Activated T-helper 2 cell treated with anti-CD3 and anti-CD28 coated beads, Interferon-gamma antibody, Interleukin-2, Interleukin-4, amounts not matched to agents 10 μg/mL and 5 μg/mL and 100 μg/mL, durations not matched to agents 14 hours and 24 hours and 36 hours (primary cell): ENCODE results near the gene CYTH4. TPM values are rescaled to one million over a fixed set of nuclear protein-coding genes. Genes with fewer than 3 reads are reported as not detected.

ENCODE experiments used
- DNase-seq: peaks from one replicate; pipeline ENCODE4 v3.0.0; 2021; ENCODE audit warnings: low spot score
- H3K27ac Mint-ChIP-seq: one replicate; pipeline ENCODE4 v1.8.0; 2021; ENCODE audit warnings: mixed read lengths
- H3K27me3 Mint-ChIP-seq: one replicate; pipeline ENCODE4 v1.8.0; 2021; ENCODE audit warnings: low read depth, mixed read lengths
- H3K36me3 Mint-ChIP-seq: one replicate; pipeline ENCODE4 v1.8.0; 2021; ENCODE audit warnings: low read depth, mixed read lengths
- H3K4me1 Mint-ChIP-seq: one replicate; pipeline ENCODE4 v1.8.0; 2021; ENCODE audit warnings: low read depth, mixed read lengths
- H3K4me3 Mint-ChIP-seq: one replicate; pipeline ENCODE4 v1.8.0; 2021; ENCODE audit warnings: low read depth, mild to moderate bottlenecking, moderate library complexity, mixed read lengths
- H3K9me3 Mint-ChIP-seq: one replicate; pipeline ENCODE4 v1.8.0; 2021; ENCODE audit warnings: mixed read lengths
- intact Hi-C: fragments of 100-400 bp; cut with micrococcal nuclease; formaldehyde crosslinking; loops from one replicate; pipeline ENCODE4 v1.15.1; 2023
- total RNA-seq: library from RNA; stranded (reverse); gene quantifications from 2 replicates; pipeline ENCODE4 v1.2.3, GENCODE V29; 2022

CYTH4 gene
- total RNA-seq, 1 donor from 2014 or later = 49.8 TPM

DNA sequence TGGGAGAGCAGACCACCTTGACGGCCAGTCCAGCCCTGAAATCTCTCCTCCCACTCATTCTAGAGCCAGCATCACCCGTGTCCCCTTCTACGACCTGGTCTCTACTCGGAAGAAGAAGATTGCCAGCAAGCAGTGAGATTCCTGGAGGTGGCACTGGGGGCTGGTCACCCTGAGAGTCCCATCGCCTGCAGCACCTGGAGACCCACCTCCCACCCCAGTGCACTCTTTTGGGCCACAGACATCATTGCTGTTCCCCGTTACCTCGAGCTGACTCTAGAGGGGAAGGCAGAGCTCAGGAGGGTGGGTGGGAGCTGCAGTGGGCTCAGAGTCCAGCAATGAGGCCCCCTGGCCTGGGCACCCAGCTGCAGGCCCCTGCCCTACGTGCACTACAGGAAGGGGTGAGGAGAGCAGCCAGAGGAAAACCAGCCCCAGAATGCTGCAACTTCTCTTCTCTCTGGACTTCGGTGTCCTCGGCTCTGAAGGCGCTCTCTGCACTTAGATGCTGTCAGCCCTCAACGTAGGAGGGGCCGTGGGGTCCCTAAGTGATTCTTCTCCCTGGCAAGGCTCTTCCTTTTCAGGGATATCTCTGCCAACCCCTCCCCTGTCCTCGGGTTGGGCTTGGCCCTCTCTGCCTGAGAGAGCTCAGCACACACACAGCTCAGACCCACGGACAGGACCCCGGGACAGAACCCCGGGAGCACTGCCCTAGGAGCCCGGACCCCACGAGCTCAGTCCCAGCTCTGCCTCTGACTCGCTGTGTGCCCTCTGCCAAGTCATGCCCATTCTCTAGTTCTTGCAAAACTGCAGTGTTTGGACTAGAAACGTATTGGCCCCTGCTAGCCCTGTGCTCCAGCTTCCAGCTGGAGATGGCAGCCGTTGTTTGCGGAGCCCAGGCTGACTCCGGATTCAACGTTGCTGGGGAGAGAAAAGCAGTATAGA is 31.3 kb downstream of the CYTH4 start:
- intact Hi-C loops = no loop called here
- Mint-ChIP-seq H3K4me1 (peaks cover 54% of the 10 kb centered on the region), H3K4me3 (no peak overlapping the region), H3K27me3 (peaks cover 5% of the 10 kb centered on the region), H3K27ac (peak overlapping the region; percentile 65), H3K36me3 (peaks cover 54% of the 10 kb centered on the region), H3K9me3 (no peaks in the 10 kb centered on the region)
- DNase-seq = no peak

DNA sequence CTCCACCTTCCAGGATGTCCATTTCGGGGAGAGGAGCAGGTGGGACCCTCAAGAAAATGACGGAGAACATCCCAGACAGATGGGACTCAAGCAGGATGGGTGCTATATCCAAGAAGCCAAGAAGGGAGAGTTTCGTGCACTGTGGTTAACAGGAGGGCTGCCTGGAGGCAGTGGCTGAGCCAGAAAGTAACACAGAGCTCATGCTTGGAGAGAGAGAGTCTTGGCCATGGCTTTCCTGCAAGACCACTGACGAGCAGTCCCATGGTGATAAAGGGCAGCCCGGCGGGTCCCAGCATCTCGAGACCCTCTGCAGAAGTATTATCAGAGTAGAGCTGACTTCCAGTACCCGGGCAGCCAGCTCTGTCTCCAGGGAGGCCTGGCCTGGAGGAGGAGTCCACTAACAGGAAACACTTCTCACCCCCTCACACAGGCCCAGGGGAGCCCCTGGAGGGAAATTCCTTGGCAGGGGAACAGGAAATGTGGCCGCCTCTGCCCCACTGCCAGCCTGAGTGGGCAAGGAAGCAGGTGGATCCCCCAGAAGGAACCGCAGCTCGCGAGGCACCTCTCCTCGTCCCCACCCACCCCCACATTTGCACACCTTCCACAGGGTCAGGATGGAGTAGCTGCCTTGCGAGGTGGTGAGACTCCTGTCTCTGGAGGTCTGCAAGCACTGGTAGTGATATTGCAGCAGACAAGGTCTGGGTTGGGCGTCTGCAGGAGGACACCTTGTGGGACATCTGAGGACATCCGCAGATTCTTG is 32.2 kb downstream of the CYTH4 start:
- intact Hi-C loops = no loop called here
- no peaks in the 10 kb centered on the region for H3K9me3 Mint-ChIP-seq
- H3K27ac Mint-ChIP-seq = peak overlapping the region; percentile 82
- DNase-seq = peak; percentile 24
- peak overlapping the region; percentile 54 for H3K4me3 Mint-ChIP-seq
- peaks cover 48% of the 10 kb centered on the region for H3K36me3 Mint-ChIP-seq
- peaks cover 46% of the 10 kb centered on the region for H3K4me1 Mint-ChIP-seq
- H3K27me3 Mint-ChIP-seq = peaks cover 5% of the 10 kb centered on the region

DNA sequence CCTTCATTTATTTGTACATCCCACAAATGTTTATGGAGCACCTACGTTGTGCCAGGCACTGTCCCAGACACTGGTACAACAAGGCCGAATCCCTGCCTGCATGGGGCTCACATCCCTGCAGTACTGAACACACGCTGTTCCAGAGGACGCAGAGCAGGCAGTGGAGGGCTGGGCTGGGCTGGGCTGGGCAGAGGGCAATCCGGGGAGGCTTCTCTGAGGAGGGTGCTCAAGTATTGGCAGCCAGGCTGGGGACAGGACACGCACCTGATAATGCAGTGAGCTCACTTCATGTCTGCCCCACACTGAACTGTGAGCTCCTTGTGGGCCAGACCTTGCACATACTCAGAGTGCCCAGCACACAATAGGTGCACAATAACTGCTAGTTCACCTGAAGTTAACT is 34.1 kb downstream of the CYTH4 start:
- Mint-ChIP-seq H3K27ac (no peak overlapping the region), H3K4me3 (no peak overlapping the region), H3K27me3 (peaks cover 11% of the 10 kb centered on the region), H3K4me1 (peaks cover 30% of the 10 kb centered on the region), H3K9me3 (no peaks in the 10 kb centered on the region), H3K36me3 (peaks cover 29% of the 10 kb centered on the region)
- no peak for DNase-seq
- intact Hi-C loops = loop anchor here (2.0 kb wide), 1 partner anchor 112 kb away; no protein-coding TSS in a partner anchor

DNA sequence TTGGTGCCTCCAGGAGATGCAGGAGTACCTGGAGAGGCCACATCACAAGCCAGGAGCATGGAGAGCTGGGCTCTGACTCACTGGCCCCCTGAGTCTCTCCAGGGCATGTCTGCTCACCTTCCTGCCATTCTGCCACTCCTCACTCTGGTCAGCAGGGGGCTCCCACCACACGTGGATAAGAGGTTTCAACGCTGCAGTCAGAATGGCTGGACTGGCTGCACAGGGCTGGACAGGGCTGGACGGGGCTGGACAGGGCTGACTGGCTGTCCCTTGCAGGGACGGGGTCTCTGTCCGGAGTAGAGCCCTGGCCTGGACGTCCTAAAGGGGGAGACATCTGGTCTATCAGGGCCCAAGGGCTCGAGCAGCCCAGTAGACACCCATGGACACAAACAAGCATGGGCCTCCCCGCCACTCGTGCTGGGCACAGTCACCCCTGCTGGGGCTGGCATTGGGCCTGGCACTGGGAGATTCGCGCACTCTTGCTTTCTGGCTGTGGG is 34.6 kb downstream of the CYTH4 start:
- peak; percentile 63 for DNase-seq
- H3K9me3 Mint-ChIP-seq = no peaks in the 10 kb centered on the region
- H3K36me3 Mint-ChIP-seq = peaks cover 25% of the 10 kb centered on the region
- no peak overlapping the region for H3K4me3 Mint-ChIP-seq
- H3K4me1 Mint-ChIP-seq = peaks cover 30% of the 10 kb centered on the region
- intact Hi-C loops = loop anchor here (1.0 to 2.0 kb wide), 2 partner anchors 112 to 140 kb away; no protein-coding TSS in a partner anchor
- no peak overlapping the region for H3K27ac Mint-ChIP-seq
- H3K27me3 Mint-ChIP-seq = peaks cover 12% of the 10 kb centered on the region

DNA sequence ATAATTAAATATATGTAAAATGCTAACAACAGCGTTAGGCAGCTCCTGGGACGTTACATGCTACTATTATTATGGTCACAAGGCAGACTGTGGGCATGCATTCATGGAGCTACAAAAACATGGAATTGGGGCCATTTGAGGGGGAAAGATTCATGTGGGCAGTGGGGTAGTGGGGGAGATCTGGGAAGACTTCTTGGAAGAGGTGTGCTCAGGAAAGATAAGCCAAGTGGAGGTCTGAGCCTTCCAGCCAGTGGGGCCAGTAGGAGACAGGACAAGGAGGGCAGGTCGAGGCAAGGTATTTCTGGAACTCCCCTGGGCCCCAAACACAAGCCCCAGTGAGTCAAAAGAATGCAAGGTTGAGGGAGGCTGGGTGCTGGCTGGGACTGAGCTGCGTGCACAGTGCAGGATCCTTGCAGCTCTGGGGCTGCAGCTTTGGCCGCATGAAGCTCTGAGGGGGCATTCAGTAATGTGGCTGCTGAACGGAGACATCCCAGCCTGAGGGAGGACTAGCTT is 35.4 kb downstream of the CYTH4 start:
- Mint-ChIP-seq H3K4me3 (no peak overlapping the region), H3K9me3 (no peaks in the 10 kb centered on the region), H3K27me3 (peaks cover 19% of the 10 kb centered on the region), H3K27ac (no peak overlapping the region), H3K36me3 (peaks cover 17% of the 10 kb centered on the region), H3K4me1 (peaks cover 27% of the 10 kb centered on the region)
- DNase-seq = no peak
- intact Hi-C loops = loop anchor here (1.0 to 2.0 kb wide), 2 partner anchors 111 to 140 kb away; no protein-coding TSS in a partner anchor

DNA sequence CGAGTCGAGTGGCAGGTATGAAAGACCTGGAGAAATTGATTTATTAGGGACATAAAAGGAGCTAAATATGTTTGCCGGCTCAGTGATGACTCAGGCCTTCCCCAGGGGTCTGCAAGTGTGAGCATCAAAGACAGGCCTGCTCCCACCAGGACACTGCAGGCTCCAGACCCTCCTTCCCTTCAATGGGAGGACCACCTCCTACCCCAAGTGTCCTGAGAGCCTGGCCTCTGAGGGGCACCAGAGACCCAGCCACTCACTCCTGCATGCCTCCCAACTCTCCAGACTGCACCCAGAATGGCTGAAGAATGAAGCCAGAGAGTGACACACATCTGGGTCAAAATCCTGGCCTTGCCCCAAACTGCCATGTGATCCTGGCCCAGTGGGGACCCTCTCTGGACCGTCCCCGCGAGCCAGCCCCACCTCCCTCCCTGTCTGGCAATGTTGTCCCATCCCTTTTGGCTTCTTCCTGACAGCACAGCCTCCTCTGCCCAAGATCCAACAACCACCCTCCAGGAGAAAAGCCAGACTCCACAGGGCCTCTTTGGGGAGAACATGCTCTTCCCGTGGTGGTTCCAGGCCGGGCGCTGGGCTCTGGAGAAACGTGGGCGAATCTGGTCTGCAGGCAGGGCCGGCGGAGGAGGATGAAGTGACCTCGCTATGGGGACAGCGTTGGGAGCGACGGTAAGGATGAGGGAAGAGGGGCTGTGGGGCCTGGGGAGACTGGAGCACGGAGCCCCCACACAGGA is 36.2 kb downstream of the CYTH4 start:
- no peak overlapping the region for H3K4me3 Mint-ChIP-seq
- no peak overlapping the region for H3K27ac Mint-ChIP-seq
- H3K9me3 Mint-ChIP-seq = no peaks in the 10 kb centered on the region
- DNase-seq = no peak
- H3K36me3 Mint-ChIP-seq = peaks cover 12% of the 10 kb centered on the region
- peaks cover 22% of the 10 kb centered on the region for H3K4me1 Mint-ChIP-seq
- intact Hi-C loops = no loop called here
- H3K27me3 Mint-ChIP-seq = peaks cover 23% of the 10 kb centered on the region

DNA sequence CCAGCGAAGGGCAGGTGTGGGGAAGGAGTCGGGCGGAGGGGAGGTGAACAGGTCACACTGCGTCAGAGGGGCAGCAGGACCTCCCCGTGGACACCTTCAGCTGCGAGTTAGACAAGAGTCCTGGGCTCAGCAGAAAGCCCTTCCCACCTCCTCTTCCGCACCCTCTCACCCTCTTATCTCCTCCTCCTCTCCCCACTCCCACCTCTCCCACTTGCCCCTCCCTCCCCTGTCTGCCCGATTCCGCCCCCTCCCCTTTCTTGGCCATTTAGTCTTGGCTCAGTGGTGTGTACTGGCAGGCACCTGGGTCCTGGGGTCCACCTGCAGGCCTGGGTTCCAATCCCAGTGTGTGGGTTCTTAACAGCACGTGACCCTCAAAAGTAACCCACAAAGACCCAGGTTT is 37.2 kb downstream of the CYTH4 start:
- Mint-ChIP-seq H3K4me1 (peaks cover 13% of the 10 kb centered on the region), H3K36me3 (peaks cover 3% of the 10 kb centered on the region), H3K9me3 (no peaks in the 10 kb centered on the region), H3K4me3 (no peak overlapping the region), H3K27me3 (peaks cover 31% of the 10 kb centered on the region), H3K27ac (no peak overlapping the region)
- intact Hi-C loops = no loop called here
- DNase-seq = no peak

DNA sequence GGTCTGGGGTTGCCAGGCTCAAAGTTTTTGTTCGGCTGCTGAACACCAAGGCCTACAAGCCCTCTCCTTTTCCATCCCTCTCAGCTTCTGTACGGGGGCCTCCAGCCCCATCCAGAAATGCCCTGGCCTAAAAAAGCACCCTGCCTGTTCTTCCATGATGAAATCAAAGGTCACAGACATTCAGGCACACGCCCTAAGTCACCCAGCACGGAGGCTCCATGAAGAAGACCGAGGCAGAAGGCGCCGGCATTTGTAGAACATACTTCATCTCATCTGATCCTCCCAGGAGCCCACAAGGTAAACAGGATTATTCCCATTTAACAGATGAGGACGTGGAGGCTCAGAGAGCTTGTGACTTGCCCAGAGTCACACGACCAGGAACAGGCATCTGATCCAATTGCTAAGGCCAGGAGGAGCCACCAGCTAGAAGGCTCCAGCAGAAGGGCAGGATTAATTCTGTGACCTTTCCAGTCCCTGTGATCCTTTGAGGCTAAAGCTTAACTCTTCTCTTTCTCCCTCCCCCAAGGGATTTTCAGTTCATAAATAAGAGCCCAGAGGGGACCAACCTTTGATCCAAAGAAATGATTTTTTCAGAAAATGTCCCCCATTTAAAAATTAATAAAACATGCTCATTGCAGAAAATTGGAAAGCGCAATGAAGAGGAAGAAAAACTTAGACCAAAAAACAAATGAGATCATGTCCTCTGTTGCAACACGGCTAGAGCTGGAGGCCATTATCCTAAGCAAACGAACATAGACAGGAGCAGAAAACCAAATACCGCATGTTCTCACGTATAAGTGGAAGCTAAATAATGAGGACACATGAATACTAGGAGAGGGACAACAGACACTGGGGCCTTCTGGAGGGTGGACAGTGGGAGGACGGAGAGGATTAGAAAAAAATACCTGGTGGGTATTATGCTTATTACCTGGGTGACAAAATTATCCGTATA is 38.7 kb downstream of the CYTH4 start:
- Mint-ChIP-seq H3K36me3 (no peaks in the 10 kb centered on the region), H3K27ac (no peak overlapping the region), H3K4me1 (peaks cover 5% of the 10 kb centered on the region), H3K4me3 (no peak overlapping the region), H3K27me3 (peaks cover 31% of the 10 kb centered on the region), H3K9me3 (no peaks in the 10 kb centered on the region)
- no peak for DNase-seq
- intact Hi-C loops = no loop called here

DNA sequence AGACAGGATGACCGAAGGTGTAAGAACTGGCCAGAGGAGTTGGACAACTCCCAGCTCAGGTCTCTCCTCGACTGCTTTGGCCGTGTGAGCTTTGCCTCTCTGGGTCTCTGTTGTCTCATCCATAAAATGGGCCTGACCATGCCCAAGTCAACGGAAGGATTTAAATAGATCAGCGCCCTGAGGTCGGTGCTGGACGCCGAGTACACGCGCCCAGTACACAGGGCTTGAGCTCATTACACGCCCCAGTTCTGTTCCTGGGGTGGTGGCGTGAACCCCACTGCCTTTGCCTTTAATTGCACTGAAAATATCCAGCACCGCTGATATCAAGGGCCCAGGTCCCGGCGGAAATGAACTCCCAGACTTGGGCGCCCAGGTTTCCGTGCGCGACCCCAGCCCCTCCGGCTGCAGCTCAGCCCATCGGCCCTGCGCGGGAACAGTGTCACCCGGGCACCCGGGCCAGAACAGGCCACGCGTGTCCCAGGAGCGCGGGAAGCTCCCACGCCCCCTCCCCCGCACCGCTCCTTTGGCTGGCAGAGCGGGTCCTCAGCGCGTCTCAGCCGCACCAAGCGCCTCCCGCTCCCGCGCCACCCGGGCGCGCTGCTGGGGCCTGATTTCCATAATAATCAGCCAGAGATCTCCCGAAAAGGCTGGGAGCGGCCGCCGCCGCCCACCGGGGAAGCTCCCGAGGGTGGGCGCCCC is 42.2 kb downstream of the CYTH4 start:
- Mint-ChIP-seq H3K27me3 (peaks cover 45% of the 10 kb centered on the region), H3K4me3 (no peak overlapping the region), H3K27ac (no peak overlapping the region), H3K4me1 (no peaks in the 10 kb centered on the region), H3K9me3 (no peaks in the 10 kb centered on the region), H3K36me3 (no peaks in the 10 kb centered on the region)
- intact Hi-C loops = no loop called here
- DNase-seq = no peak

DNA sequence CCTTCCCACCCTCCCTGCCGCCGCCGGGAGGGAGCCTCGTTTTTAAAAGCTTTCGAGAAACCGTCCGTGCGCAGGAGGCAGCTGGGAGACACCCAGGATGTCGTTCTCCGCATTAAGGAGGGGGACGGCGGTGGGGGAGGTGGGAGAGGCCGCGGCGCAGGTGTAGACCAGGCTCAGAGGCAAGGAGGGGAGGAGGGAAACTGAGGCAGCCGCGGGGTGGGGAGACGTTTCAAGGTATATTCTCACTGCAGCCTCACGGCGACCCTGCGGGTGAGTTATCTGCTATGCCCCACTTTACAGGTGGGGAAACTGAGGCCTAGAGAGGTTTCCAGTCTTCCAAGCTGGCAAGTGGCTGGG is 42.7 kb downstream of the CYTH4 start:
- DNase-seq = no peak
- H3K4me3 Mint-ChIP-seq = no peak overlapping the region
- no peak overlapping the region for H3K27ac Mint-ChIP-seq
- H3K9me3 Mint-ChIP-seq = no peaks in the 10 kb centered on the region
- intact Hi-C loops = no loop called here
- H3K4me1 Mint-ChIP-seq = no peaks in the 10 kb centered on the region
- H3K27me3 Mint-ChIP-seq = peaks cover 47% of the 10 kb centered on the region
- H3K36me3 Mint-ChIP-seq = no peaks in the 10 kb centered on the region

DNA sequence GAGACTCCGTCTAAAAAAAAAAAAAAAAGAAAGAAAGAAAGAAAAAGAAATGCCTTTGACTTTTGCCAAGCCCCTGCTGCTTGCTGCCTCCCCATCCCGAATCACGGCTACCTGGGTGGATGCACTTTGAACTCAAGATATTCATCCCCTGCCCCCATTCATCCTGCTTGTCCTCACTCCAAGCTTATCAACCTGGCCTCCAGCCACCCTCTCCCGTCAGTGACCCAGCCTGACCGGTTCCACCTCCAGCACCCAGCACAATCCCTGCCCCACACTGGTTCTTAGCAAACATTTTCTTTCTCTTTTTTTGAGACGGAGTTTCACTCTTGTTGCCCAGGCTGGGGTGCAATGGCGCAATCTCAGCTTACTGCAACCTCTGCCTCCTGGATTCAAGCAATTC is 44.4 kb downstream of the CYTH4 start:
- H3K27me3 Mint-ChIP-seq = peaks cover 53% of the 10 kb centered on the region
- H3K4me3 Mint-ChIP-seq = no peak overlapping the region
- no peaks in the 10 kb centered on the region for H3K9me3 Mint-ChIP-seq
- H3K36me3 Mint-ChIP-seq = no peaks in the 10 kb centered on the region
- peaks cover 2% of the 10 kb centered on the region for H3K4me1 Mint-ChIP-seq
- no peak overlapping the region for H3K27ac Mint-ChIP-seq
- intact Hi-C loops = no loop called here
- DNase-seq = no peak
